Measurements from ENCODE around the gene NRN1. TPM values are rescaled to one million over a fixed set of nuclear protein-coding genes. Genes with fewer than 3 reads are reported as not detected.
"Not testable (repeated sequence)": the region's sequence is repeated elsewhere in the genome, so short reads cannot be mapped to it uniquely, and the experiment has no call there.

Gene NRN1
- total RNA-seq, 2 donors from 2014 or later, result 0.95 to 2.0 TPM

GRCh38 chr6:5984150-5985089 is 22.3 kb downstream of the NRN1 start:
- Mint-ChIP-seq H3K4me3 (no peak overlapping the region), H3K27me3 (peaks cover 20 to 28% of the 10 kb centered on the region in 2 donors), H3K27ac (no peak overlapping the region), H3K36me3 (no peaks in the 10 kb centered on the region), H3K4me1 (ENCODE audit: low read depth in 2 of 2) (peaks cover 0 to 21% of the 10 kb centered on the region in 2 donors), H3K9me3 (no peaks in the 10 kb centered on the region)
- no peak for ATAC-seq
- no peak for DNase-seq (ENCODE audit: low spot score)

- H3K4me1 Mint-ChIP-seq (ENCODE audit: low read depth in 2 of 2), result peaks cover 0 to 16% of the 10 kb centered on the region in 2 donors
- no peaks in the 10 kb centered on the region for H3K36me3 Mint-ChIP-seq
- peaks cover 12 to 14% of the 10 kb centered on the region in 2 donors for H3K27me3 Mint-ChIP-seq
- no peak overlapping the region for H3K27ac Mint-ChIP-seq
- no peak overlapping the region for H3K4me3 Mint-ChIP-seq
- ATAC-seq (peak in 1 of 2 donors; percentile 51), DNase-seq (ENCODE audit: low spot score) (no peak)
- H3K9me3 Mint-ChIP-seq, result no peaks in the 10 kb centered on the region
These were observed 25.3 kb downstream of the NRN1 start for GRCh38 chr6:5981126-5982026.

DNA sequence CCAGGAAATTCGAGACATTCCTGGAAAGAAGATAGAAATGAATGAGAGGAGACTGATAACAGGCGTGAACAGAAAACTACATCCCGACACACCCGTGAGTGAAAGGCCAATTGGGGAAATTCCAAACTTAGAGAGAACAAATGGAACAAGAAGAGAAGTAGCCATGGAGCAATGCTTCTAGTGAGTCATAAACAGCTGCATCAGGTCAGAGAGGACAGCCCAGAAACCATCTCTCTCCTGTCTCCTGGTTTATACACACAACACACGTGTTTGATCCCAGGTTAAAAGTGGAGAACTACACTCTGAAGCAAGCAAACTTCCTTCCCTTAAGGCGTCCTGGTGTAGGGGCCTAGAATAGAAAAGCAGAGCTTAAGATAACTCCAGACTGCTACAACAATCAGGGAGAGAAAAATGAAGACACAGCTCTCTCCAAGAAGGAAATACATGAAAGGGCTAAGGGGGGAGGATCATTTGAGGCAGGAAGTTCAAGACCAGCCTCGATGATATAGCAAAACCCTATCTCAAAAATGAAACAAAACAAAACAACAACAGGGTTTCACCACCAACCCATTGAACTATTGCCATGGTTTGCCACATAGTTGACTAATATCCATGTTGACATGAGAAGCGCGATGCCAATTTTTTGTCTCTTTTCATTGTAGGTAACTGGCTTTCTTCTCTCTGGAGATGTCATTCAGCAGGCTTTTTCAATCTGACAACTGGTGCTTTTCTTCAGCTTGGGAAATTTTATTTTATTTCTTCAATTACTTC is 26.9 kb downstream of the NRN1 start:
- no peaks in the 10 kb centered on the region for H3K36me3 Mint-ChIP-seq
- H3K9me3 Mint-ChIP-seq, result no peaks in the 10 kb centered on the region
- peaks cover 9 to 17% of the 10 kb centered on the region in 2 donors for H3K27me3 Mint-ChIP-seq
- peak overlapping the region; percentile 23 for H3K4me3 Mint-ChIP-seq
- peaks cover 0 to 16% of the 10 kb centered on the region in 2 donors for H3K4me1 Mint-ChIP-seq (ENCODE audit: low read depth in 2 of 2)
- H3K27ac Mint-ChIP-seq, result no peak overlapping the region
- no peak for DNase-seq (ENCODE audit: low spot score)
- no peak for ATAC-seq

DNA sequence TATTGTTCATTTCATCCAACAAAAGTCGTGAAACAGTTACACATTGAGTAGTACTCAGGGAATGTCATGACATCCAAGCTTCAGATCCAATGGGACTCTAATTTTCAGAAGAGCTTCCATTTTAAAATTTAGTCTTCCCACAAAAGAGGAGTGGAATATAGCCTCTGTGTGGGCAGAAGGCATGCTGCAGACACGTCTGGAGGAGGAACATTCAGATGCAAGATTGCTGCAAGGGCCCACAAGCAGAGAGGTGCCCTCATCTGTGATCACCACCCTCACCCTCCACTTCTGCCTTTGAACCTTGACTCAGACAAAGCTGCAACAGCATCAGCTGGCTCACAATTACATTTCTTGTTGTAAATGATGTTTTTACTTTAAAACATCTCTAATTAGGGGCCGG is 29.9 kb downstream of the NRN1 start:
- H3K27ac Mint-ChIP-seq, result no peak overlapping the region
- H3K4me3 Mint-ChIP-seq, result no peak overlapping the region
- DNase-seq (ENCODE audit: low spot score) (no peak), ATAC-seq (no peak)
- H3K27me3 Mint-ChIP-seq, result peaks cover 0 to 15% of the 10 kb centered on the region in 2 donors
- no peaks in the 10 kb centered on the region for H3K9me3 Mint-ChIP-seq
- peaks cover 0 to 16% of the 10 kb centered on the region in 2 donors for H3K4me1 Mint-ChIP-seq (ENCODE audit: low read depth in 2 of 2)
- no peaks in the 10 kb centered on the region for H3K36me3 Mint-ChIP-seq

GRCh38 chr6:5968817-5969734 is 37.6 kb downstream of the NRN1 start:
- Mint-ChIP-seq H3K4me3 (no peak overlapping the region), H3K27me3 (peaks cover 13 to 15% of the 10 kb centered on the region in 2 donors), H3K4me1 (ENCODE audit: low read depth in 2 of 2) (peaks cover 17% of the 10 kb centered on the region in 2 donors), H3K9me3 (no peaks in the 10 kb centered on the region), H3K36me3 (no peaks in the 10 kb centered on the region), H3K27ac (no peak overlapping the region)
- ATAC-seq, result no peak
- no peak for DNase-seq (ENCODE audit: low spot score)

GRCh38 chr6:5968036-5968435 is 38.7 kb downstream of the NRN1 start:
- ATAC-seq; H3K27ac Mint-ChIP-seq; H3K36me3 Mint-ChIP-seq; H3K4me3 Mint-ChIP-seq; H3K9me3 Mint-ChIP-seq; DNase-seq (ENCODE audit: low spot score): not testable (repeated sequence)
- peaks cover 17% of the 10 kb centered on the region in 2 donors for H3K4me1 Mint-ChIP-seq (ENCODE audit: low read depth in 2 of 2)
- H3K27me3 Mint-ChIP-seq, result peaks cover 15 to 19% of the 10 kb centered on the region in 2 donors

- no peak overlapping the region for H3K27ac Mint-ChIP-seq
- no peak for DNase-seq (ENCODE audit: low spot score)
- no peaks in the 10 kb centered on the region for H3K36me3 Mint-ChIP-seq
These were observed 39.1 kb downstream of the NRN1 start for GRCh38 chr6:5967594-5967993.

GRCh38 chr6:5962794-5963193 is 43.9 kb downstream of the NRN1 start:
- DNase-seq (ENCODE audit: low spot score) (no peak), ATAC-seq (no peak)
- Mint-ChIP-seq H3K9me3 (no peaks in the 10 kb centered on the region), H3K4me1 (ENCODE audit: low read depth in 2 of 2) (no peaks in the 10 kb centered on the region), H3K27ac (no peak overlapping the region), H3K4me3 (no peak overlapping the region), H3K27me3 (peaks cover 7 to 12% of the 10 kb centered on the region in 2 donors), H3K36me3 (no peaks in the 10 kb centered on the region)

More at GRCh38 chr6:5967594-5967993, 39.1 kb downstream of the NRN1 start:
- Mint-ChIP-seq H3K4me3 (no peak overlapping the region), H3K9me3 (no peaks in the 10 kb centered on the region), H3K4me1 (ENCODE audit: low read depth in 2 of 2) (peaks cover 17% of the 10 kb centered on the region in 2 donors), H3K27me3 (peaks cover 15 to 19% of the 10 kb centered on the region in 2 donors)
- ATAC-seq, result no peak

- H3K27ac Mint-ChIP-seq, result no peak overlapping the region
- no peak overlapping the region for H3K4me3 Mint-ChIP-seq
- ATAC-seq (no peak), DNase-seq (ENCODE audit: low spot score) (no peak)
- H3K9me3 Mint-ChIP-seq, result no peaks in the 10 kb centered on the region
- no peaks in the 10 kb centered on the region for H3K4me1 Mint-ChIP-seq (ENCODE audit: low read depth in 2 of 2)
- peaks cover 7 to 12% of the 10 kb centered on the region in 2 donors for H3K27me3 Mint-ChIP-seq
- H3K36me3 Mint-ChIP-seq, result no peaks in the 10 kb centered on the region
These were observed 44.9 kb downstream of the NRN1 start for GRCh38 chr6:5961836-5962235.

DNA sequence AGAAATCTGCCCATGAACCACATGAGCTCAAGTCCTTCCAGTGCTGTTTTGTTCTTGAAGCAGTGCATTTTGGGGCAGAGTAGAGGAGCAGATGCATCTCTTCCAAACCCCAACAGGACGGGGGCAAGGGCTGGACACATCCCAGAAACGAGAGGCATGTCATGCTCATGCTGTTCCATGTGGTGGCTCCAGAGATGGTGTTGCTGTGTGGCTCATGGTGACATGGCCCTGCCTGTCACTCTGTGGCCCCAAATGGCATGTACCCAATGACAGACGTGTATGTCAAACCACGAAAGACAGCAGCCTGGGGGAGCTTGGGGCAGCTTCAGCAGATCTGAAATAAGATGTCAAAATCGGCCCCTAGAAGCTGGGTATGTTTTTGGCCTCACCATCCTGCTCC is 46.3 kb downstream of the NRN1 start:
- no peaks in the 10 kb centered on the region for H3K4me1 Mint-ChIP-seq (ENCODE audit: low read depth in 2 of 2)
- DNase-seq (ENCODE audit: low spot score) (no peak), ATAC-seq (peak in 1 of 2 donors; percentile 24)
- H3K27me3 Mint-ChIP-seq, result peaks cover 7 to 12% of the 10 kb centered on the region in 2 donors
- no peak overlapping the region for H3K4me3 Mint-ChIP-seq
- no peaks in the 10 kb centered on the region for H3K9me3 Mint-ChIP-seq
- no peak overlapping the region for H3K27ac Mint-ChIP-seq
- no peaks in the 10 kb centered on the region for H3K36me3 Mint-ChIP-seq

DNA sequence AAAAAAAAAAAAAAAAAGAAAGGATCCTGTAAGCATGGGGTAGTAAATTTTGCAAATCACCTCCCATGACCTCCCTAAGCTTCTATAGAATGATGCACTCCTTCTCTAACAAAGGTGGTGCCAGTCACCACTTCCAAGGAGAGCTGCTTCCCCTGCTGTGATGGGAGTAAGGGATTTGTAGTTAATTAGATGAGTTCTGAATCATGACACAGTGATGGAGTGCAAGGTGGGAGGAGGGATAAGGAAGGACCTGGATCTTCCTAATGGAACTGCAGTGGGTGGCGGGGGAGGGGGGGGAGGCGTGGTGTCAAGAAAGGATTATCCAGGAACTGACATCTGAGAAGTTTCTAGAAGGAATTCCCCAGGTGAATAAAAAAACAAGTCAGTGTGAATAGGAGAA is 47.8 kb downstream of the NRN1 start:
- H3K36me3 Mint-ChIP-seq, result no peaks in the 10 kb centered on the region
- H3K4me3 Mint-ChIP-seq, result no peak overlapping the region
- no peaks in the 10 kb centered on the region for H3K9me3 Mint-ChIP-seq
- ATAC-seq (no peak), DNase-seq (ENCODE audit: low spot score) (no peak)
- H3K4me1 Mint-ChIP-seq (ENCODE audit: low read depth in 2 of 2), result no peaks in the 10 kb centered on the region
- no peak overlapping the region for H3K27ac Mint-ChIP-seq
- peaks cover 7 to 8% of the 10 kb centered on the region in 2 donors for H3K27me3 Mint-ChIP-seq

GRCh38 chr6:5956939-5957338 is 49.8 kb downstream of the NRN1 start:
- H3K9me3 Mint-ChIP-seq, result no peaks in the 10 kb centered on the region
- no peak for ATAC-seq
- H3K27me3 Mint-ChIP-seq, result peaks cover 10 to 15% of the 10 kb centered on the region in 2 donors
- H3K4me1 Mint-ChIP-seq (ENCODE audit: low read depth in 2 of 2), result no peaks in the 10 kb centered on the region
- H3K4me3 Mint-ChIP-seq, result no peak overlapping the region
- H3K36me3 Mint-ChIP-seq, result no peaks in the 10 kb centered on the region
- H3K27ac Mint-ChIP-seq, result no peak overlapping the region
- no peak for DNase-seq (ENCODE audit: low spot score)
